HepG2 (cell line): ENCODE data around the gene CAPN9. TPM values are rescaled to one million over a fixed set of nuclear protein-coding genes. Genes with fewer than 3 reads are reported as not detected.
A peak's percentile ranks its signal among the peaks of the same experiment; 100 is the strongest.

Experiments used
- DNMT3B ChIP-seq: conservative IDR thresholded peaks from 2 replicates; pipeline ENCODE4 v1.6.1; 2016; ENCODE audit warnings: missing biosample characterization, control low read depth
- GPN1 ChIP-seq: sonication (generic); formaldehyde crosslinking; IDR thresholded peaks from 2 replicates; pipeline ENCODE4 v1.5.1; 2020; ENCODE audit warnings: missing genetic modification reagents, borderline replicate concordance
- ONECUT2 ChIP-seq: sonication (generic); formaldehyde crosslinking; IDR thresholded peaks from 2 replicates; pipeline ENCODE4 v1.4.0; 2020; ENCODE audit warnings: missing genetic modification reagents
- RBAK ChIP-seq: sonication (generic); formaldehyde crosslinking; IDR thresholded peaks from 2 replicates; pipeline ENCODE4 v1.5.1; 2020; ENCODE audit warnings: mild to moderate bottlenecking, missing genetic modification reagents
- RELA ChIP-seq: sonication (generic); formaldehyde crosslinking; IDR thresholded peaks from 2 replicates; pipeline ENCODE4 v1.4.0; 2020; ENCODE audit warnings: missing genetic modification reagents
- RORA ChIP-seq: sonication (generic); formaldehyde crosslinking; IDR thresholded peaks from 2 replicates; pipeline ENCODE4 v1.5.0; 2020; ENCODE audit warnings: mild to moderate bottlenecking, missing genetic modification reagents, moderate library complexity
- SIN3B ChIP-seq: fragments of 150-350 bp; IDR thresholded peaks from 2 replicates; pipeline ENCODE4 v1.6.1; 2014; ENCODE audit warnings: low read length
- U2AF1 ChIP-seq: fragments of 200-400 bp; formaldehyde crosslinking; optimal IDR thresholded peaks from 2 replicates; pipeline ENCODE3; 2017; ENCODE audit warnings: mild to moderate bottlenecking, low read depth, low read length
- ZNF234 ChIP-seq: sonication (generic); formaldehyde crosslinking; conservative IDR thresholded peaks from 2 replicates; pipeline ENCODE4 v1.5.1; 2020; ENCODE audit warnings: mild to moderate bottlenecking, missing genetic modification reagents
- ZNF572 ChIP-seq: sonication (generic); formaldehyde crosslinking; IDR thresholded peaks from 2 replicates; pipeline ENCODE4 v1.5.1; 2020; ENCODE audit warnings: mild to moderate bottlenecking, missing genetic modification reagents
- ZNF788 ChIP-seq: sonication (generic); formaldehyde crosslinking; IDR thresholded peaks from 2 replicates; pipeline ENCODE4 v1.5.0; 2020; ENCODE audit warnings: mild to moderate bottlenecking, missing genetic modification reagents, borderline replicate concordance
- polyA plus RNA-seq, 8 experiments: library from polyadenylated mRNA; depleted of rRNA in 3 of 8; stranded (reverse) in 7 of 8; unstranded in 1 of 8; fragments of >200 nt; fragmentation: Illumina TruSeq in 4 of 8; extraction: Trizol in 4 of 8; gene quantifications; 2 replicates each; pipeline versions ENCODE4 v1.2.1 to v1.2.3, GENCODE V29; 2011 to 2016; ENCODE audit warnings: low read depth in 4 of 8, missing spikeins in 1 of 8, mixed read lengths in 1 of 8; ENCODE audit not compliant: insufficient read depth in 1 of 8
- total RNA-seq, 5 experiments: library from RNA; depleted of rRNA; stranded (reverse); fragments of >200 nt; fragmentation: Illumina TruSeq; extraction: Trizol; gene quantifications; 2 replicates each; pipeline ENCODE4 v1.2.3, GENCODE V29; 2016; ENCODE audit warnings: low read depth in 1 of 5
- TF ChIP-seq, protein P1 (sequence below): sonication (generic); formaldehyde crosslinking; IDR thresholded peaks from 2 replicates; pipeline ENCODE4 v1.4.0; 2020; ENCODE audit warnings: missing genetic modification reagents
- TF ChIP-seq, protein P2 (sequence below): IDR thresholded peaks from 2 replicates; pipeline ENCODE4 v1.6.1; 2016; ENCODE audit warnings: low read depth, missing genetic modification reagents, missing compliant biosample characterization
- TF ChIP-seq, protein P3 (sequence below): sonication (generic); formaldehyde crosslinking; IDR thresholded peaks from 2 replicates; pipeline ENCODE4 v1.5.0; 2020; ENCODE audit warnings: missing genetic modification reagents
- TF ChIP-seq, protein P4 (sequence below): IDR thresholded peaks from 2 replicates; pipeline ENCODE4 v1.6.1; 2016
- TF ChIP-seq, protein P5 (sequence below): IDR thresholded peaks from 2 replicates; pipeline ENCODE4 v1.6.1; 2016; ENCODE audit warnings: low read depth, control low read depth
- TF ChIP-seq, protein P6 (sequence below): sonication (generic); formaldehyde crosslinking; IDR thresholded peaks from 2 replicates; pipeline ENCODE4 v1.9.0; 2021; ENCODE audit warnings: missing genetic modification reagents, mild to moderate bottlenecking, borderline replicate concordance

The CAPN9 gene
- total and polyA plus RNA-seq, 2 of the 13 experiments (the other 11 are each of a cell fraction or from before 2014, with no cell fraction given): 0.04 to 0.31 TPM

DNA sequence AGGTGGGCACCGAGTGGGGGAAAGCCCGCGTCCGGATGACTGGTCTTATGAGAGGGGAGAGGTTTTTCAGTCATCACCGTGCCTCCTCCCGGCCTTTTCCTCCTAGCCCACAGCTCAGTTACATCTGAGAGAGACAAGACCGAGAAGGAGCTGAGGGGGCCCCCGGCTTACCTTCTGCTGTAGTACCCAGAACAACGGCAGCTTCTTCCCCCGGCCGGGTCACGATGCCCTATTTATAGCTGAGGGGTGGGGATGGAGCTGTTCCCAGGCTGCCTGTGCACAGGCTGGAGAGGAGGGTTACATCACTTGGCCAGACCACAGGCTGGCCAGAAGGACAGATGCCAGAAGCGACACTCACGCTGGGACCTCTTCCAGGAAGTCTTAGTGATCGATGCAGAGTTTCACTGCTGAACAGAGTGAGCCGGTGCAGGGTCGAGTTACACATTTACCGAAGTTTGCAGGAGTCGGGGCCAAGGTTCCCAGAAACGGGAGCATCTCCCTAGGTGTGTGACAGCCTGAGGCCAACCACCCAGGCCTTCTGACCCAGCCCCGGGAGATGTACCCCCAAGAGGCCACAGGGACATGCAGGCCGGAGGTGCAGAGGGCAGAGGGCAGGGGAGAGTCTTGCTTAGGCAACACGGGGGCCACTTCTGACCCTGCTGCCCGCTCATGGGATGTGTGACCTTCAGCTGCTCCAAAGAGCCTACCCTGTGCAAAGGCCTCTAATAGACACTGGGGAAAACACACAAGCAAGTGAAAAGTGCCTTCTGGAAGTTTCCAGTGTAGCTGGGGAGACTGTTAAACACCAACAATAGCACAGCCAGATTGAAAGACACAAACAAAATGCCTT, 33.0 kb upstream of the CAPN9 start, which contains the start of gene AGT (continued):
- TF ChIP-seq, protein P1, sequence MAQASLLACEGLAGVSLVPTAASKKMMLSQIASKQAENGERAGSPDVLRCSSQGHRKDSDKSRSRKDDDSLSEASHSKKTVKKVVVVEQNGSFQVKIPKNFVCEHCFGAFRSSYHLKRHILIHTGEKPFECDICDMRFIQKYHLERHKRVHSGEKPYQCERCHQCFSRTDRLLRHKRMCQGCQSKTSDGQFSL (CRISPR knock-in tag): peak; percentile 15; the same call in 1 of the 2 replicates
- TF ChIP-seq SIN3B (no peak), DNMT3B (CRISPR knock-in tag) (peak; percentile 89), RBAK (CRISPR knock-in tag) (peak; percentile 14; the same call in 1 of the 2 replicates), GPN1 (CRISPR knock-in tag) (no peak), ZNF572 (CRISPR knock-in tag) (0 out of 2 replicates have a peak, but pooled peaks have one; percentile 4), RORA (0 out of 2 replicates have a peak, but pooled peaks have one; percentile 73), RELA (peak; percentile 87; the same call in 1 of the 2 replicates), ZNF788 (CRISPR knock-in tag) (peak; percentile 70; the same call in 1 of the 2 replicates), ZNF234 (CRISPR knock-in tag) (no peak), ONECUT2 (CRISPR knock-in tag) (peak; percentile 97), U2AF1 (no peak)
- TF ChIP-seq, protein P2, sequence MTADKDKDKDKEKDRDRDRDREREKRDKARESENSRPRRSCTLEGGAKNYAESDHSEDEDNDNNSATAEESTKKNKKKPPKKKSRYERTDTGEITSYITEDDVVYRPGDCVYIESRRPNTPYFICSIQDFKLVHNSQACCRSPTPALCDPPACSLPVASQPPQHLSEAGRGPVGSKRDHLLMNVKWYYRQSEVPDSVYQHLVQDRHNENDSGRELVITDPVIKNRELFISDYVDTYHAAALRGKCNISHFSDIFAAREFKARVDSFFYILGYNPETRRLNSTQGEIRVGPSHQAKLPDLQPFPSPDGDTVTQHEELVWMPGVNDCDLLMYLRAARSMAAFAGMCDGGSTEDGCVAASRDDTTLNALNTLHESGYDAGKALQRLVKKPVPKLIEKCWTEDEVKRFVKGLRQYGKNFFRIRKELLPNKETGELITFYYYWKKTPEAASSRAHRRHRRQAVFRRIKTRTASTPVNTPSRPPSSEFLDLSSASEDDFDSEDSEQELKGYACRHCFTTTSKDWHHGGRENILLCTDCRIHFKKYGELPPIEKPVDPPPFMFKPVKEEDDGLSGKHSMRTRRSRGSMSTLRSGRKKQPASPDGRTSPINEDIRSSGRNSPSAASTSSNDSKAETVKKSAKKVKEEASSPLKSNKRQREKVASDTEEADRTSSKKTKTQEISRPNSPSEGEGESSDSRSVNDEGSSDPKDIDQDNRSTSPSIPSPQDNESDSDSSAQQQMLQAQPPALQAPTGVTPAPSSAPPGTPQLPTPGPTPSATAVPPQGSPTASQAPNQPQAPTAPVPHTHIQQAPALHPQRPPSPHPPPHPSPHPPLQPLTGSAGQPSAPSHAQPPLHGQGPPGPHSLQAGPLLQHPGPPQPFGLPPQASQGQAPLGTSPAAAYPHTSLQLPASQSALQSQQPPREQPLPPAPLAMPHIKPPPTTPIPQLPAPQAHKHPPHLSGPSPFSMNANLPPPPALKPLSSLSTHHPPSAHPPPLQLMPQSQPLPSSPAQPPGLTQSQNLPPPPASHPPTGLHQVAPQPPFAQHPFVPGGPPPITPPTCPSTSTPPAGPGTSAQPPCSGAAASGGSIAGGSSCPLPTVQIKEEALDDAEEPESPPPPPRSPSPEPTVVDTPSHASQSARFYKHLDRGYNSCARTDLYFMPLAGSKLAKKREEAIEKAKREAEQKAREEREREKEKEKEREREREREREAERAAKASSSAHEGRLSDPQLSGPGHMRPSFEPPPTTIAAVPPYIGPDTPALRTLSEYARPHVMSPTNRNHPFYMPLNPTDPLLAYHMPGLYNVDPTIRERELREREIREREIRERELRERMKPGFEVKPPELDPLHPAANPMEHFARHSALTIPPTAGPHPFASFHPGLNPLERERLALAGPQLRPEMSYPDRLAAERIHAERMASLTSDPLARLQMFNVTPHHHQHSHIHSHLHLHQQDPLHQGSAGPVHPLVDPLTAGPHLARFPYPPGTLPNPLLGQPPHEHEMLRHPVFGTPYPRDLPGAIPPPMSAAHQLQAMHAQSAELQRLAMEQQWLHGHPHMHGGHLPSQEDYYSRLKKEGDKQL: peak; percentile 88
- TF ChIP-seq, protein P3, sequence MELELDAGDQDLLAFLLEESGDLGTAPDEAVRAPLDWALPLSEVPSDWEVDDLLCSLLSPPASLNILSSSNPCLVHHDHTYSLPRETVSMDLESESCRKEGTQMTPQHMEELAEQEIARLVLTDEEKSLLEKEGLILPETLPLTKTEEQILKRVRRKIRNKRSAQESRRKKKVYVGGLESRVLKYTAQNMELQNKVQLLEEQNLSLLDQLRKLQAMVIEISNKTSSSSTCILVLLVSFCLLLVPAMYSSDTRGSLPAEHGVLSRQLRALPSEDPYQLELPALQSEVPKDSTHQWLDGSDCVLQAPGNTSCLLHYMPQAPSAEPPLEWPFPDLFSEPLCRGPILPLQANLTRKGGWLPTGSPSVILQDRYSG (CRISPR knock-in tag): peak; percentile 62; the same call in 1 of the 2 replicates
- TF ChIP-seq, protein P4, sequence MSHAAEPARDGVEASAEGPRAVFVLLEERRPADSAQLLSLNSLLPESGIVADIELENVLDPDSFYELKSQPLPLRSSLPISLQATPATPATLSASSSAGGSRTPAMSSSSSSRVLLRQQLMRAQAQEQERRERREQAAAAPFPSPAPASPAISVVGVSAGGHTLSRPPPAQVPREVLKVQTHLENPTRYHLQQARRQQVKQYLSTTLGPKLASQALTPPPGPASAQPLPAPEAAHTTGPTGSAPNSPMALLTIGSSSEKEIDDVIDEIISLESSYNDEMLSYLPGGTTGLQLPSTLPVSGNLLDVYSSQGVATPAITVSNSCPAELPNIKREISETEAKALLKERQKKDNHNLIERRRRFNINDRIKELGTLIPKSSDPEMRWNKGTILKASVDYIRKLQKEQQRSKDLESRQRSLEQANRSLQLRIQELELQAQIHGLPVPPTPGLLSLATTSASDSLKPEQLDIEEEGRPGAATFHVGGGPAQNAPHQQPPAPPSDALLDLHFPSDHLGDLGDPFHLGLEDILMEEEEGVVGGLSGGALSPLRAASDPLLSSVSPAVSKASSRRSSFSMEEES (CRISPR knock-in tag): peak; percentile 90
- TF ChIP-seq, protein P5, sequence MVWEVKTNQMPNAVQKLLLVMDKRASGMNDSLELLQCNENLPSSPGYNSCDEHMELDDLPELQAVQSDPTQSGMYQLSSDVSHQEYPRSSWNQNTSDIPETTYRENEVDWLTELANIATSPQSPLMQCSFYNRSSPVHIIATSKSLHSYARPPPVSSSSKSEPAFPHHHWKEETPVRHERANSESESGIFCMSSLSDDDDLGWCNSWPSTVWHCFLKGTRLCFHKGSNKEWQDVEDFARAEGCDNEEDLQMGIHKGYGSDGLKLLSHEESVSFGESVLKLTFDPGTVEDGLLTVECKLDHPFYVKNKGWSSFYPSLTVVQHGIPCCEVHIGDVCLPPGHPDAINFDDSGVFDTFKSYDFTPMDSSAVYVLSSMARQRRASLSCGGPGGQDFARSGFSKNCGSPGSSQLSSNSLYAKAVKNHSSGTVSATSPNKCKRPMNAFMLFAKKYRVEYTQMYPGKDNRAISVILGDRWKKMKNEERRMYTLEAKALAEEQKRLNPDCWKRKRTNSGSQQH (CRISPR knock-in tag): peak; percentile 84; the same call in 1 of the 2 replicates
- TF ChIP-seq, protein P6, sequence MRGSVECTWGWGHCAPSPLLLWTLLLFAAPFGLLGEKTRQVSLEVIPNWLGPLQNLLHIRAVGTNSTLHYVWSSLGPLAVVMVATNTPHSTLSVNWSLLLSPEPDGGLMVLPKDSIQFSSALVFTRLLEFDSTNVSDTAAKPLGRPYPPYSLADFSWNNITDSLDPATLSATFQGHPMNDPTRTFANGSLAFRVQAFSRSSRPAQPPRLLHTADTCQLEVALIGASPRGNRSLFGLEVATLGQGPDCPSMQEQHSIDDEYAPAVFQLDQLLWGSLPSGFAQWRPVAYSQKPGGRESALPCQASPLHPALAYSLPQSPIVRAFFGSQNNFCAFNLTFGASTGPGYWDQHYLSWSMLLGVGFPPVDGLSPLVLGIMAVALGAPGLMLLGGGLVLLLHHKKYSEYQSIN (CRISPR knock-in tag): no peak
